Colonic mucosa (tissue), 4 donors: ENCODE data around the gene SSTR3. TPM values are rescaled to one million over a fixed set of nuclear protein-coding genes. Genes with fewer than 3 reads are reported as not detected.

Experiments
- DNase-seq: peaks from one replicate; pipeline ENCODE4 v3.0.0-alpha.2; 2020
- H3K27ac ChIP-seq: fragments of 200-600 bp; one replicate; pipeline ENCODE4 v1.8.0; 2021
- H3K27me3 ChIP-seq: fragments of 200-600 bp; one replicate; pipeline ENCODE4 v1.8.0; 2021
- H3K36me3 ChIP-seq: fragments of 200-600 bp; one replicate; pipeline ENCODE4 v1.8.0; 2021
- H3K4me1 ChIP-seq: fragments of 200-600 bp; one replicate; pipeline ENCODE4 v1.8.0; 2021; ENCODE audit warnings: mild to moderate bottlenecking
- H3K4me3 ChIP-seq: fragments of 200-600 bp; one replicate; pipeline ENCODE4 v1.8.0; 2021
- H3K9ac ChIP-seq, 2 donors: one replicate each; pipeline ENCODE4 v1.7.0; 2013; ENCODE audit warnings: control low read depth in 2 of 2, low read depth in 2 of 2, low read length in 2 of 2
- H3K9me3 ChIP-seq: fragments of 200-600 bp; one replicate; pipeline ENCODE4 v1.8.0; 2021
- CTCF ChIP-seq: fragments of 200-600 bp; IDR thresholded peaks from one replicate; pipeline ENCODE4 v1.8.0; 2022; ENCODE audit warnings: antibody characterized with exemption, mild to moderate bottlenecking
- intact Hi-C: fragments of 100-400 bp; cut with DNase I; formaldehyde crosslinking; loops from one replicate; pipeline ENCODE4 v1.14.1; 2022
- total RNA-seq, 2 donors: library from RNA; stranded (reverse); fragmentation: NEBNext Ultra II Directional in 1 of 2; extraction: Animal tissue kit (Norgen Biotek cat#: 25700) in 1 of 2; gene quantifications; one replicate each; pipeline ENCODE4 v1.2.1, GENCODE V29; 2021
- donor health status: healthy.
- donor health status: DM: no; HTN: no; CAD: no.
- donor health status: DM: no; HTN: no; CAD: no.

The SSTR3 gene
- total RNA-seq, 2 donors from 2014 or later: 0.12 TPM; not detected in 1

GRCh38 chr22:37222440-37222971, 10.2 kb upstream of the SSTR3 start:
- no peak for TF ChIP-seq CTCF
- intact Hi-C loops: no loop called here
- Histone ChIP-seq H3K36me3 (no peaks in the 10 kb centered on the region), H3K9ac (no peak overlapping the region), H3K9me3 (no peaks in the 10 kb centered on the region), H3K4me1 (no peaks in the 10 kb centered on the region), H3K27me3 (no peaks in the 10 kb centered on the region), H3K27ac (peak overlapping the region; percentile 63), H3K4me3 (no peak overlapping the region)
- DNase-seq: no peak

GRCh38 chr22:37221424-37222333, 9.4 kb upstream of the SSTR3 start:
- H3K9me3 ChIP-seq: no peaks in the 10 kb centered on the region
- H3K9ac ChIP-seq: no peak overlapping the region
- peak overlapping the region; percentile 63 for H3K27ac ChIP-seq
- H3K27me3 ChIP-seq: no peaks in the 10 kb centered on the region
- intact Hi-C loops: no loop called here
- H3K4me3 ChIP-seq: no peak overlapping the region
- H3K4me1 ChIP-seq: no peaks in the 10 kb centered on the region
- no peak for DNase-seq
- H3K36me3 ChIP-seq: no peaks in the 10 kb centered on the region
- TF ChIP-seq CTCF: no peak

DNA sequence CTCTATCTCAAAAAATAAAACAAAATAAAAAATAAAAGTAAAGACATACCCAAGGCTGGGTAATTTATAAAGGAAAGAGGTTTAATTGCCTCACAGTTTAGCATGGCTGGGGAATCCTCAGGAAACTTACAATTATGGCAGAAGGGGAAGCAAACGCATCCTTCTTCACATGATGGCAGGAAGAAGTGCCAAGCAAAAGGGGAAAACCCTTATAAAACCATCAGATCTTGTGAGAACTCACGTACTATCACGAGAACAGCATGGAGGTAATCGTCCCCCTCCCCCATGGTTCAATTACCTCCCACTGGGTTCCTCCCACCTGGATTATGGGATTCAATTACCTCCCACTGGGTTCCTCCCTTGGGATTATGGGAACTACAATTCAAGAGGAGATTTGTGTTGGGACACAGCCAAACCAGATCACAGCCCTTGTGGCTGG, 8.3 kb upstream of the SSTR3 start:
- intact Hi-C loops: no loop called here
- no peaks in the 10 kb centered on the region for H3K4me1 ChIP-seq

GRCh38 chr22:37219533-37219932, 7.3 kb upstream of the SSTR3 start:
- no peak for TF ChIP-seq CTCF
- H3K27me3 ChIP-seq: no peaks in the 10 kb centered on the region
- intact Hi-C loops: no loop called here
- no peaks in the 10 kb centered on the region for H3K9me3 ChIP-seq
- DNase-seq: no peak
- H3K4me1 ChIP-seq: no peaks in the 10 kb centered on the region
- H3K4me3 ChIP-seq: no peak overlapping the region
- H3K27ac ChIP-seq: peak overlapping the region; percentile 61
- H3K9ac ChIP-seq: no peak overlapping the region
- H3K36me3 ChIP-seq: no peaks in the 10 kb centered on the region

More for the DNA sequence above, 8.3 kb upstream of the SSTR3 start:
- no peak for TF ChIP-seq CTCF
- peak overlapping the region in 1 of 2 donors; percentile 8 for H3K9ac ChIP-seq
- H3K27ac ChIP-seq: no peak overlapping the region
- no peak overlapping the region for H3K4me3 ChIP-seq
- no peaks in the 10 kb centered on the region for H3K36me3 ChIP-seq
- no peaks in the 10 kb centered on the region for H3K27me3 ChIP-seq
- H3K9me3 ChIP-seq: no peaks in the 10 kb centered on the region
- DNase-seq: no peak

GRCh38 chr22:37218771-37219411, 6.6 kb upstream of the SSTR3 start:
- no peak for TF ChIP-seq CTCF
- Histone ChIP-seq H3K9me3 (no peaks in the 10 kb centered on the region), H3K4me1 (no peaks in the 10 kb centered on the region), H3K27ac (peak overlapping the region; percentile 61), H3K27me3 (no peaks in the 10 kb centered on the region), H3K4me3 (no peak overlapping the region), H3K36me3 (no peaks in the 10 kb centered on the region), H3K9ac (peak overlapping the region in 1 of 2 donors; percentile 24)
- DNase-seq: no peak
- intact Hi-C loops: no loop called here
